Mesenchymal stem cell (in vitro differentiated cells and primary cell): ENCODE results near the gene KLK8.

Source experiments
- DNase-seq: peaks from one replicate; pipeline ENCODE4 v3.0.0-alpha.2; 2013
- H2AFZ ChIP-seq: one replicate; pipeline ENCODE4 v1.6.1; 2013; ENCODE audit warnings: low read depth, mild to moderate bottlenecking, control low read depth, inconsistent platforms, low read length, moderate library complexity
- H2AK5ac ChIP-seq: 2 replicates; pipeline ENCODE4 v1.6.1; 2013; ENCODE audit warnings: low read length, moderate library complexity, mild to moderate bottlenecking, inconsistent platforms; ENCODE audit not compliant: severe bottlenecking
- H2BK120ac ChIP-seq: one replicate; pipeline ENCODE4 v1.6.1; 2013; ENCODE audit warnings: low read depth, mild to moderate bottlenecking, inconsistent platforms, low read length, moderate library complexity
- H2BK12ac ChIP-seq, 2 experiments: one replicate each; pipeline ENCODE4 v1.6.1; 2013; ENCODE audit warnings: inconsistent platforms in 2 of 2, low read length in 2 of 2, mild to moderate bottlenecking in 2 of 2, moderate library complexity in 2 of 2, control low read depth in 1 of 2
- H2BK15ac ChIP-seq: one replicate; pipeline ENCODE4 v1.6.1; 2013; ENCODE audit warnings: mild to moderate bottlenecking, low read depth, inconsistent platforms; ENCODE audit not compliant: poor library complexity, severe bottlenecking
- H2BK5ac ChIP-seq: 2 replicates; pipeline ENCODE4 v1.6.1; 2013; ENCODE audit warnings: low read depth, mild to moderate bottlenecking, low read length, control low read depth, inconsistent platforms; ENCODE audit not compliant: poor library complexity, severe bottlenecking
- H3K14ac ChIP-seq, 2 experiments: one replicate each; pipeline ENCODE4 v1.6.1; 2013; ENCODE audit warnings: inconsistent platforms in 2 of 2, low read length in 2 of 2, control low read depth in 1 of 2, mild to moderate bottlenecking in 1 of 2, moderate library complexity in 1 of 2
- H3K18ac ChIP-seq, 2 experiments: one replicate each; pipeline ENCODE4 v1.6.1; 2013; ENCODE audit warnings: inconsistent platforms in 2 of 2, low read length in 2 of 2, control low read depth in 1 of 2, low read depth in 1 of 2, mild to moderate bottlenecking in 1 of 2
- H3K23ac ChIP-seq, 2 experiments: one replicate each; pipeline ENCODE4 v1.6.1; 2013; ENCODE audit warnings: inconsistent platforms in 2 of 2, low read length in 2 of 2, mild to moderate bottlenecking in 2 of 2, moderate library complexity in 2 of 2, control low read depth in 1 of 2
- H3K27ac ChIP-seq: 2 replicates; pipeline ENCODE4 v1.5.1; 2013; ENCODE audit warnings: mild to moderate bottlenecking, moderate library complexity, low read length, control low read depth, inconsistent platforms; ENCODE audit not compliant: poor library complexity, severe bottlenecking
- H3K27me3 ChIP-seq, 2 experiments: 2 replicates each; pipeline versions ENCODE4 v1.6.1 to v1.7.0; 2013; ENCODE audit warnings: low read length in 2 of 2, mild to moderate bottlenecking in 2 of 2, moderate library complexity in 2 of 2, control low read depth in 1 of 2, inconsistent platforms in 1 of 2; ENCODE audit not compliant: control insufficient read depth in 1 of 2, insufficient read depth in 1 of 2
- H3K36me3 ChIP-seq, 2 experiments: 2 replicates each; pipeline versions ENCODE4 v1.6.1 to v1.7.0; 2013; ENCODE audit warnings: low read length in 2 of 2, control low read depth in 1 of 2, inconsistent platforms in 1 of 2, low read depth in 1 of 2, mild to moderate bottlenecking in 1 of 2; ENCODE audit not compliant: insufficient read depth in 2 of 2, control insufficient read depth in 1 of 2
- H3K4ac ChIP-seq, 2 experiments: one replicate each; pipeline ENCODE4 v1.6.1; 2013; ENCODE audit warnings: inconsistent platforms in 2 of 2, low read length in 2 of 2, mild to moderate bottlenecking in 2 of 2, moderate library complexity in 2 of 2, control low read depth in 1 of 2, low read depth in 1 of 2
- H3K4me1 ChIP-seq: 2 replicates; pipeline ENCODE4 v1.6.1; 2013; ENCODE audit warnings: low read depth, low read length, control low read depth; ENCODE audit not compliant: control insufficient read depth, insufficient read depth
- H3K4me2 ChIP-seq: 2 replicates; pipeline ENCODE4 v1.6.1; 2013; ENCODE audit warnings: low read length, mild to moderate bottlenecking, inconsistent platforms; ENCODE audit not compliant: poor library complexity, severe bottlenecking
- H3K4me3 ChIP-seq, 2 experiments: 2 replicates each; pipeline versions ENCODE4 v1.5.1 to v1.7.0; 2013; ENCODE audit warnings: low read length in 2 of 2, mild to moderate bottlenecking in 2 of 2, control low read depth in 1 of 2, low read depth in 1 of 2; ENCODE audit not compliant: insufficient read depth in 1 of 2
- H3K79me1 ChIP-seq: replicated peaks from 2 replicates; pipeline ENCODE4 v1.6.1; 2013; ENCODE audit warnings: mild to moderate bottlenecking, control low read depth, low read length, inconsistent platforms; ENCODE audit not compliant: poor library complexity, severe bottlenecking
- H3K9ac ChIP-seq: 2 replicates; pipeline ENCODE4 v1.7.0; 2013; ENCODE audit warnings: mild to moderate bottlenecking, low read length, moderate library complexity
- H3K9me3 ChIP-seq: 2 replicates; pipeline ENCODE4 v1.7.0; 2013; ENCODE audit warnings: mild to moderate bottlenecking, low read length; ENCODE audit not compliant: control insufficient read depth
- H4K8ac ChIP-seq: one replicate; pipeline ENCODE4 v1.6.1; 2013; ENCODE audit warnings: inconsistent platforms, mild to moderate bottlenecking, low read length, moderate library complexity
- H4K91ac ChIP-seq: one replicate; pipeline ENCODE4 v1.6.1; 2013; ENCODE audit warnings: mild to moderate bottlenecking, low read length, inconsistent platforms
- WGBS: methylation state at CpG from one replicate; pipeline ENCODE4 v1.1.7; 2013; ENCODE audit warnings: mixed read lengths; 5-methylcytosine and 5-hydroxymethylcytosine counted together

The KLK8 gene

DNA sequence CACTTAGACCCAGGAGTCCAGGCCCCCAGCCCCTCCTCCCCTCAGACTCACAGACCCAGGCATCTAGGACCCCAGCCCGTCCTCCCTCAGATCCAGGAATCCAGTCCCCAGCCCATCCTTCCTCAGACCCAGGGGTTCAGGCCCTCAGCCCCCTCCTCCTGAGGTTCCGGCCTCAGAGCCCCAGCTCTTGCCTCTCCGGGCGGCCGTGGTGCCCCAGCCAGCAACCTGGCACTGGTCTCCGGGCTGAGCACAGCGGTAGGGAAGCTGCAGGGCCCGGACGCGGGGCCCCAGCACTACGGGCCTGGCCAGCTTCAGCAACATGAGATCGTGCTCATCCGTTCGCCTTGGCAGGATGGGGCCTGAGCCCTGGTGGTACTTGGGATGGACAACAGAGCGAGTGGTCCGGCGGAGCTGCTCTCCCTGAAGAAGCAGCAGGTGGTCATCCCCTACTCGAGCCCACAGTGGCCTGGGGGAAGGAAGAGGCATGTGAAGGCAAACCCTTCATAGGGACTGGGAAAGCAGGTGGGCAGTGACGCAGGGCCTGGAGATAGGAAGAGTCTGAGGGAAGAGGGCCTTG, 14.4 kb upstream of the KLK8 start:
- Histone ChIP-seq H3K14ac (no peak overlapping the region), H3K79me1 (no peaks in the 10 kb centered on the region), H3K27me3 (peaks cover 37 to 73% of the 10 kb centered on the region in 2 experiments), H3K4me3 (no peak overlapping the region), H2AK5ac (no peak overlapping the region), H2BK5ac (no peak overlapping the region), H4K91ac (no peak overlapping the region), H2BK15ac (no peak overlapping the region), H3K9ac (no peak overlapping the region), H2BK120ac (no peak overlapping the region), H3K23ac (no peak overlapping the region), H3K27ac (no peak overlapping the region), H4K8ac (no peak overlapping the region), H3K4ac (no peak overlapping the region), H3K4me2 (no peak overlapping the region), H3K4me1 (peaks cover 12% of the 10 kb centered on the region), H2BK12ac (no peak overlapping the region), H2AFZ (no peak overlapping the region), H3K36me3 (peaks cover 0 to 4% of the 10 kb centered on the region in 2 experiments), H3K18ac (no peak overlapping the region), H3K9me3 (no peaks in the 10 kb centered on the region)
- no peak for DNase-seq
- WGBS = 87% methylated on average over 19 of the region's 19 CpGs

DNA sequence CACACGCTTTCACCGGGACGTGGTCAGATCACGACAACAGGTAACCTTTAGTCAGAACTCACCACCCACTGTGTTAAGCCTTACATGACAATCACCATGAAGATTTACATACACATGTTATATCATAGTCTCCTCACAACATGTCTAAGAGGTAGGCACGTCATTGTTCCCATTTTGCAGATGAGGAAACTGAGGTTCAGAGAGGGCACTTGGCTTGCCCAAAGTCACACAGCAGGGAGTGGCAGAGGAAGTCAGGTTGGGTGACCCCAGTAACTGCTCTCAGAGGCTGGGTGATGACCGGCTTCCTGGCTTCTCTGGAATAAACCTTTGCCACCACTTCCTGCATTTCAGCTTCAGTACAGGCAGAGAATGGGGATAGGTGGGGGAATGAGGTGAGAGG, 12.8 kb upstream of the KLK8 start:
- no peak overlapping the region for H3K4me3 ChIP-seq
- H2BK12ac ChIP-seq = no peak overlapping the region
- H3K9ac ChIP-seq = no peak overlapping the region
- H4K91ac ChIP-seq = no peak overlapping the region
- H3K4me1 ChIP-seq = peaks cover 12% of the 10 kb centered on the region
- no peak overlapping the region for H2BK120ac ChIP-seq
- no peaks in the 10 kb centered on the region for H3K79me1 ChIP-seq
- peaks cover 25 to 76% of the 10 kb centered on the region in 2 experiments for H3K27me3 ChIP-seq
- 85% methylated on average over 5 of the region's 6 CpGs for WGBS
- no peak overlapping the region for H3K27ac ChIP-seq
- no peak overlapping the region for H3K4me2 ChIP-seq
- no peak overlapping the region for H2AK5ac ChIP-seq
- no peak overlapping the region for H2AFZ ChIP-seq
- peaks cover 0 to 4% of the 10 kb centered on the region in 2 experiments for H3K36me3 ChIP-seq
- H3K14ac ChIP-seq = no peak overlapping the region
- no peak overlapping the region for H3K18ac ChIP-seq
- H3K23ac ChIP-seq = no peak overlapping the region
- no peak overlapping the region for H2BK15ac ChIP-seq
- no peak for DNase-seq
- no peak overlapping the region for H2BK5ac ChIP-seq
- H3K9me3 ChIP-seq = no peaks in the 10 kb centered on the region
- H4K8ac ChIP-seq = no peak overlapping the region
- H3K4ac ChIP-seq = no peak overlapping the region

DNA sequence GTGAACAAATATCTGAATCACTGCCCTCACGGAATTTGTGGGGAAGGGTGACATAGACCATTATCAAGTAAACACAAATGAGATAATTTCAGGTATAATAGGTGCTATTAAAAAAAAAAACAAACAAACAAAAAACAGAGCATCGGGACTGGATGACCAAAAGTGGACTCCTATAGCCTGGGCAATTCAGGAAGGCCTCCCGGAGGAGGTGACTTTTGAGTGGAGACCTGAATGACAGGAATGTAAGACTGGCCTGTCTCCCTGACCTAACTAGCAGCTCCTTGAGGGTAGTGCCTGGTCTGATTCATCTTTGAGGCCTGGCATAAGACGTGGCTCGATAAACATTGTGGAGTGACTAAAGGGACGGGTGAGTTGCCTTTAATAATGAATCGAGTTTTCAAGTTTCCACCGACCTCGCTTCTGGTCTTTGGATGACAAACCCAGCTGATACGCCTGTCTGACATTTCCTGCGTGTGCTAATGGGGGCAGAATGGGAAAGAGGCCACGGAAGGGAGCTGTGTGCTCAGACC, 11.3 kb upstream of the KLK8 start:
- Histone ChIP-seq H2BK15ac (no peak overlapping the region), H4K8ac (no peak overlapping the region), H3K4me3 (no peak overlapping the region), H3K9me3 (no peaks in the 10 kb centered on the region), H3K14ac (no peak overlapping the region), H2BK120ac (no peak overlapping the region), H2BK12ac (no peak overlapping the region), H3K27me3 (peaks cover 13 to 66% of the 10 kb centered on the region in 2 experiments), H3K23ac (no peak overlapping the region), H3K4me1 (peaks cover 7% of the 10 kb centered on the region), H3K36me3 (peaks cover 0 to 4% of the 10 kb centered on the region in 2 experiments), H3K9ac (no peak overlapping the region), H3K18ac (no peak overlapping the region), H3K4me2 (no peak overlapping the region), H3K4ac (no peak overlapping the region), H3K27ac (no peak overlapping the region), H2AK5ac (no peak overlapping the region), H3K79me1 (no peaks in the 10 kb centered on the region), H2BK5ac (no peak overlapping the region), H4K91ac (no peak overlapping the region), H2AFZ (no peak overlapping the region)
- no peak for DNase-seq
- 75% methylated on average over 11 of the region's 12 CpGs for WGBS

DNA sequence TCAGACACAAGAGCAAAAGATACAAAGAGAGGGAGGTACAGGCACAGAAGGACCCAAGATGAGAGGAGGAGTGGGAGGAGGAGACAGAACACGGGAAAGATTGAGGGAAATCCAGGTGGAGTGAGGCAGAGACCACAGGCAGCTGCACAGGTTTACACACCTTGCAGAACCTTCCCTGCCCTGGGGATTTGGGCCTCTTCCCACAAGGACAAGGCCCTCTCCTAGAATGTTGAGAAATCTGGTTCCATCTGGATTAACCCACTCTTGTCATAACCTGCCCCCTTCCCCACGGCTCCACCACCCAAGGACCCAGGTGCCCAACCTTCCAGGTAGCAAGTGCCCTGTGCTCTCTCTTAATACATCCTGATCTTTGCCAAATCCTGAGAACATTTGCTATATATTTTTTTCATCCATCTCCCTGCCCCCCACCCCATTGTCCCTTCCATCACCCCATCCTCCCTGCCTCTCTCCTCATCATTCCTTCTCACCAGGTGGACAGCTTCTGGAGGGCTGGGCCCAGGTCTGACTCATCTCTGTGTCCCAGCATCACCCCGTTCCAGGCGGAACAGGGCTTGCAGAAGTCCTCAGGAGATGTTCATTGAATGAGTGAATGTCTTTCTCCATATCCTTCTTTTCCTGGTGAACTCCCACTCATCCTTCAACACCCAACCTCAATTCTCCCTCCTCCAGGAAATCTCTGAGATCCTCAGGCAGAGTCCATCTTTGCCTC, 8.8 kb upstream of the KLK8 start:
- H3K14ac ChIP-seq = no peak overlapping the region
- no peak overlapping the region for H3K4me3 ChIP-seq
- no peaks in the 10 kb centered on the region for H3K79me1 ChIP-seq
- H3K4ac ChIP-seq = no peak overlapping the region
- 51% methylated on average over 4 of the region's 4 CpGs for WGBS
- H3K4me1 ChIP-seq = no peaks in the 10 kb centered on the region
- H4K91ac ChIP-seq = no peak overlapping the region
- H2BK5ac ChIP-seq = no peak overlapping the region
- no peak overlapping the region for H3K9ac ChIP-seq
- no peaks in the 10 kb centered on the region for H3K9me3 ChIP-seq
- no peak overlapping the region for H2AFZ ChIP-seq
- H3K27ac ChIP-seq = no peak overlapping the region
- no peak overlapping the region for H2AK5ac ChIP-seq
- no peak overlapping the region for H3K18ac ChIP-seq
- no peak overlapping the region for H2BK15ac ChIP-seq
- DNase-seq = no peak
- no peak overlapping the region for H4K8ac ChIP-seq
- no peak overlapping the region for H2BK120ac ChIP-seq
- H3K23ac ChIP-seq = no peak overlapping the region
- H3K36me3 ChIP-seq = no peaks in the 10 kb centered on the region
- H3K27me3 ChIP-seq = peaks cover 0 to 59% of the 10 kb centered on the region in 2 experiments
- no peak overlapping the region for H2BK12ac ChIP-seq
- H3K4me2 ChIP-seq = no peak overlapping the region
